NCI-H82 treated with DMSO at 0.1 percent for 48 hours (cell line): ENCODE measurements around the gene PALM2AKAP2.
"Not testable (repeated sequence)": the region's sequence is repeated elsewhere in the genome, so short reads cannot be mapped to it uniquely, and the experiment has no call there.

Experiments
- DNase-seq: peaks from one replicate; lab custom pipeline; 2025; ENCODE audit not compliant: unreplicated experiment; lab: John Stamatoyannopoulos, UW

Gene PALM2AKAP2

GRCh38 chr9:109802491-109802890 is 22.5 kb downstream of the PALM2AKAP2 start:
- DNase-seq: no peak

- DNase-seq: no peak
Observed at GRCh38 chr9:109805050-109805449, 25.1 kb downstream of the PALM2AKAP2 start.

DNA sequence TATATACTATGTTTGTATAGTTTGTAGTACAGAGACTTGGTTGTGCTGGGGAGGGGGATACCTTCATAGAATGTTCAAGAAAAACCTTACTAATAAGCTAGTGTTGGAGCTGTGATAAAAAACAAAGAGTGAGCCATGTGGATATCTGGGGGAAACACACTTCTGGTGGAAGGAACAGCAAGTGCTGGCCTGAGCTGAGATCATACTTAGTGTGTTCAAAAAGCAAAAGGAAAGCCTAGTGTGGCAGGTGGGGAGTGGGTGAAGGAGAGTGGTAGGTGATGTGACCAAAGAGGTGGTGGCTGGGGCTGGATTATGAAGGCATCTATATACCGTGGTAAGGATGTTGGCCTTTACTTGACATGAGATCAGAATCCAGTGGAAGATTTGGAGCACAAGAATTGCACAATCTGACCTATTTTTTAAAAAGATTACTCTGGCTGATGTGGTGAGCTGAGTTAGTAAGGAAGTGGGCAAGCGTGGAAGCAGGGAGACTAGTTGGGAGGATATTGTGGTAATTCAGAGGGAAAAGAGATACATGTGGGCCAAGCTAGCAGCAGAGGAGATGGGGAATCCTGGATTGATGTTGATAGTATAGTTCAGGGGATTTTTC is 26.6 kb downstream of the PALM2AKAP2 start:
- no peak for DNase-seq

- no peak for DNase-seq
Observed at GRCh38 chr9:109811876-109812275, 31.9 kb downstream of the PALM2AKAP2 start.

- no peak for DNase-seq
Observed at GRCh38 chr9:109812331-109812730, 32.3 kb downstream of the PALM2AKAP2 start.

DNA sequence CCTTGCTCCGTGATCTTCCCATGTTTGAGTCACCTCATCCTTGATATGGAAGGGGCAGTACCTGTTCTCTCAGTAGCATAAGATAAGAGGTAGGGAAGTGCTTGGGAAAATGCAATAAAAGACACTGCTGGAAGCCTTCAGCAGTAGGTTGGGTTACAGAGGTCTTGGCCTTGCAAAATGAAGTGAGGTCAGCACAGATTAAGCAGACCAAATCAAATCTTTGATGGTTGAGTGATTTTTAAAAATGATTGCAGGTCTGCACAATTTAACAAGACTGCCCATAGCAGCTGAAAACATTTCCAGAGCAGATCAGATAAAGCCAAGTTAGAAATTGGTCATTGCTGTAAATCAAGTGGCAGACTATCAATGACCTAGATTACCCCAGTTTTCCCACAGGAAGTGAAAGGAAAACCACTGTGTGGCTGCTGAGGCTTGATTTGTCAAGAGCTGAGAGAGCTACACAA is 32.9 kb downstream of the PALM2AKAP2 start:
- no peak for DNase-seq

GRCh38 chr9:109813303-109813702 is 33.3 kb downstream of the PALM2AKAP2 start:
- no peak for DNase-seq

DNA sequence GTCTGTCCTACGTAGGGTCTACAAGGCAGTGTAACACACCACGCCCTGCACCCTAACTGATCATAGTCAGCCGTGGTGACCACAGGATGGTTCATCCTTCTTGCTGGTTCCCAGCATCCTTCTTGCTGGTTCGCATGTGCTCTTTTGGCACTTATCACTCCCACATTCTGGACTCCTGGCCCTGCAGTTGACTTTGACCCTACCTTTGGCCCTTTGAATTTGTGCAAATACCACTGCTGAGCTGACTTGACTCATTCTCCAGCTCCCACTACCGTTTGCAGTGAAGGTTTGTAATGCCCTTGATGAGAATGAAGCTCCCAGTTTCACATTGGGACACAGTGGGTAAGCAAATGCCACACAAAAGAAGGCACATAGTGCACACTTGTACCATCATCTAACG is 33.8 kb downstream of the PALM2AKAP2 start:
- DNase-seq: no peak

DNA sequence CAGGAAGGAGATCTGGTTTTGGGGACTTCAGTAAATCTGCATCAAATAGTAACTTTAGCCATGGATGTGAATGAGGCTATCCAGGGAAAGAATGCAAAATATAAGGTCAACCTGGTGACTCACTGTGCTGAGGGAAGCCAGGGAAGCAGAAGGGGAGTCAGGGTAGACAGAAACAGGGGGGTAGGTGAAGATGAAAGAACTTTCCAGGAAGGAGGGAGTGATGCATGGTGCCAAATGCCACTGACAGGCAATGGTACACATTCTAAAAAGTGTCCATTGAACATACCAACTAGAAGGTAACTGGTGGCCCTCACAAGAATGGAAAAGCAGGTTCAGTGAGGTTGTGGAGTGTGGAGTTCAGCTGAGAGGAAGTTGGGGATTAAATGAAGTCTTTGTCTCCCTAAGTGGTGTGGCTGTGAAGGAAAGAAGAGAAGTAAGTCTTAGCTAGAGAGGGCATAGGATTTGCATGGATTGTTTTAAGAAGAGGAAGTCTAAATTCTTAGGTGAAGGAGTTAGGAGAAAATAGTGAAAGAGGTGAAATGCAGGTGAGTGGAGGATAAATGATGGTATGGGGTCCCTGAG is 35.5 kb downstream of the PALM2AKAP2 start:
- no peak for DNase-seq

- DNase-seq: no peak
Observed at GRCh38 chr9:109816490-109816889, 36.5 kb downstream of the PALM2AKAP2 start.

DNA sequence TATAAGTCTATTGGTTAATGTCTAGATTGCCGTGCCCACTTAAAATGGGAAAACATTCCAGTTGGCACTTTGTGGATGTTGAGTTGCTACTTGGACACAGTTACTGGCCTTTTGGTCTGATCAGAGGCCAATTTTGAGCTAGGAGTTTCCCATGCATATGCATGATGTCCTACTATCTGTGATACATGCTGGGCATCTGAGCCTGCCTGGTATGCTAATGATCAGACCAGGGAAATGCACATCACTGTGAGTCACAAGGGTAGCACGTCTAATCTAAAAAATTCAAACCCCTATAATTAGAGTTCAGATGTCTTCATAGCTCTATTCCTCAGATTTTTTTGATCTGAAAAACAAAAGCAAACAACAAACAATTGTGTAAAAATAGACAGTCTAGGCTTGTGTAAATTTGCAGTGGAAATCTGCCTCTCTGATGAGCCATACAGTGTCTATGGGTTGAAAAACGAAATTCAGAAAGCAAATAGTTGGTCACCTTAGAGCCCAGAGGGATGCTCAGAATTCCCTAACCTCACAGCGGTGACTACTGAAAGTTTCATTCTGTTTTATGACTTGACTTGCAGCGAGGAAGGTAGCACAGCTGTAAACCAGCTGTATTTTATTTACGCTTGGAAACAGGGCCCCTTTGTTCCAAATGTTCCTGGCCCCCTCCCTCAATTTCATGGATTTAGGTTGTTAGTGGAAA is 37.3 kb downstream of the PALM2AKAP2 start:
- no peak for DNase-seq

DNA sequence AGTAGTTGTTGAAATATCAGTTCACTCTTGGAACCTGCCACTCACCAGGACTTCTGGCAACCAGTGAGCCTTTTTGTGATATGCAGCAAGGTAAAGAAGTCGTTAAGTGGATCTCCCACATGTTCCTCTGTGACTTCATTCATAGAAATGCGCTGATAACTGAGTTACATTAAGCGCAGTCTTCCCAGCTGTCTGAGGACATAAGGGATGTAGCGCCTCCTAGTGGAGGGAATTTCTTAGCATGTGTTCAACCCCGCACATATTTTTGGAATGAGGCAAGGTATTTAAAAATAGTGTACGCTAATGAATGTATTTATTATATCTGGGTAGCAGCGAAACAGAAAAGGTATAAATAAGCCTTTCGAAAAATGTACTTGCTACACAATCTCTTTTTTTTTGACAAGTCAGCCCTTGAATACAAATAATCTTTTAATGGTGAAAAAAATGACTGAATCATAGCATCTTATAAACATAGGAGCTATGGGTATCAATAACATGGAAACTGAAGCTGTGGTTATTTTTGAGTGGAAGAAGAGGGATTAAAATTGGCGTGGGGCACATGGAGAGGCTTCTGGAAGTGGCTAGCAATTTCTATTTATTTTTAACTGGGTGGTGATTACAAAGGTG is 38.0 kb downstream of the PALM2AKAP2 start:
- peak; percentile 35 for DNase-seq

DNA sequence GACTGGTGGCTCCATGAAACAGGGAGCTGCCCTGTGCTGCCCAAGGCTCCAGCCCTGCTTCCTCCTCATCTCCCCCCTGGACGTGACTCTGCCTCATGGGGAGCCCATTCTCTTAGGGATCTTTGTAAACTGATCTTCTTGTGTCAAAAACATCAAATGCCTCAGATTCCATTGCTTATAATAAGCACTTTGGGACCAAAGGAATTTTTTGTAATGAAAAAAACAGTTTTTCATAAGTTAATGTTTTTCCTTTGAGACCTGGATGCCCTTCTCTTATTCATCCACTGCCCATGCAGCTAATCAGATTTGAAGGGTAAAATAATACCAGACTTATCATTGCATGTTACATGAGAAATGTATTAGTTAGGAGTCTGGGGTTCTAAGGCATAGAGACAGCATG is 41.7 kb downstream of the PALM2AKAP2 start:
- DNase-seq: no peak

- DNase-seq: not testable (repeated sequence)
Observed at GRCh38 chr9:109825383-109825782, 45.4 kb downstream of the PALM2AKAP2 start.

DNA sequence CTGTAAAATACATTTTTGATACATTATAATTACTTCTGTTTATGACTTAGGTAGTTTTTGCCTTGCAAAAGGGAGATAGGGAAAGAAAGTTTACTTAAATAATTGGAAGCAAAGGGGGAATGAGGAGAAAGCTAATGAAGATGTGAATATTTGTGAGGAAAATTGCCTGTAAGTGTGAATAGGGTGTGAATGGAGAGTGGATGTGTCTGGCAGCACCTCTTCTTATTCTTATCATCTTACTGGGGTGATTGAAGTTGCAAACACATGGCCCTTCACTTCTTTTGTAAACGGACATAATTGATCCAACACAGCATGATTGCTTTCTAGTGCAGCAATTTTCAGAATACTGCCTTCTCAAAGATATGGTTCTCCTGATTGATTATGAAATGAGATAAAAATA is 46.6 kb downstream of the PALM2AKAP2 start:
- no peak for DNase-seq

GRCh38 chr9:109828254-109828653 is 48.3 kb downstream of the PALM2AKAP2 start:
- DNase-seq: no peak
